GM12878 (cell line): ENCODE results near the gene TBC1D1. TPM values are rescaled to one million over a fixed set of nuclear protein-coding genes. Genes with fewer than 3 reads are reported as not detected.

Experiments used
- BACH1 ChIP-seq: fragments of 450-650 bp; IDR thresholded peaks from 2 replicates; pipeline ENCODE4 v1.6.1; 2017; ENCODE audit warnings: mild to moderate bottlenecking, borderline replicate concordance
- DPF2 ChIP-seq: fragments of 450-650 bp; IDR thresholded peaks from 2 replicates; pipeline ENCODE4 v1.6.1; 2017; ENCODE audit warnings: mild to moderate bottlenecking
- FOS ChIP-seq: IDR thresholded peaks from 3 replicates; pipeline ENCODE4 v1.6.1; 2011; ENCODE audit warnings: borderline replicate concordance; ENCODE audit not compliant: insufficient read length; ENCODE audit errors: extremely low read depth
- GABPA ChIP-seq: IDR thresholded peaks from 2 replicates; pipeline ENCODE4 v1.6.1; 2014; ENCODE audit warnings: antibody characterized with exemption, low read depth, mild to moderate bottlenecking, inconsistent platforms
- GATAD2B ChIP-seq: fragments of 450-650 bp; conservative IDR thresholded peaks from 2 replicates; pipeline ENCODE4 v1.6.1; 2017; ENCODE audit warnings: low read depth, mild to moderate bottlenecking, moderate library complexity
- LARP7 ChIP-seq: fragments of 450-650 bp; IDR thresholded peaks from 2 replicates; pipeline ENCODE4 v1.6.1; 2017; ENCODE audit warnings: mild to moderate bottlenecking
- MEF2A ChIP-seq: IDR thresholded peaks from 2 replicates; pipeline ENCODE4 v1.6.1; 2011; ENCODE audit warnings: low read depth, mild to moderate bottlenecking, low read length, moderate library complexity; ENCODE audit not compliant: insufficient read depth
- MTA2 ChIP-seq: fragments of 450-650 bp; IDR thresholded peaks from 2 replicates; pipeline ENCODE4 v1.6.1; 2016; ENCODE audit warnings: low read depth, mild to moderate bottlenecking, moderate library complexity
- NFYA ChIP-seq: IDR thresholded peaks from 2 replicates; pipeline ENCODE4 v1.6.1; 2011; ENCODE audit warnings: low read depth, mild to moderate bottlenecking, low read length, improper control_type of control experiment, borderline replicate concordance
- RAD51 ChIP-seq: fragments of 450-650 bp; IDR thresholded peaks from 2 replicates; pipeline ENCODE4 v1.6.1; 2016; ENCODE audit warnings: moderate library complexity, mild to moderate bottlenecking, inconsistent platforms
- STAT1 ChIP-seq: fragments of 450-650 bp; conservative IDR thresholded peaks from 2 replicates; pipeline ENCODE4 v1.6.1; 2014; ENCODE audit warnings: antibody characterized with exemption, mild to moderate bottlenecking
- TCF12 ChIP-seq: IDR thresholded peaks from 2 replicates; pipeline ENCODE4 v1.6.1; 2011; ENCODE audit warnings: low read depth, mild to moderate bottlenecking, low read length
- ZNF217 ChIP-seq: fragments of 450-650 bp; IDR thresholded peaks from 2 replicates; pipeline ENCODE4 v1.6.1; 2017; ENCODE audit warnings: antibody characterized with exemption, mild to moderate bottlenecking
- polyA plus RNA-seq, 11 experiments: library from polyadenylated mRNA; depleted of rRNA in 4 of 11; unstranded in 6 of 11; stranded (reverse) in 5 of 11; fragments of >200 nt; fragmentation: Nextera tagmentation in 4 of 11; fragmentation: Illumina TruSeq in 1 of 11; extraction: Ambion mirVana in 4 of 11; extraction: Trizol in 1 of 11; gene quantifications; 1 replicate in 1 of 11; 2 replicates in 10 of 11; pipeline versions ENCODE4 v1.2.1 to v1.2.3, GENCODE V29; 2011 to 2016; ENCODE audit warnings: inconsistent platforms in 2 of 11, missing spikeins in 2 of 11, low read depth in 1 of 11
- total RNA-seq, 4 experiments: library from RNA; depleted of rRNA in 3 of 4; stranded (reverse); fragments of >200 nt in 3 of 4; fragmentation: Illumina TruSeq in 1 of 4; extraction: Trizol in 1 of 4; gene quantifications; 2 replicates each; pipeline versions ENCODE4 v1.2.1 to v1.2.3, GENCODE V29; 2013 to 2021
- TF ChIP-seq, protein P1 (sequence below): IDR thresholded peaks from 2 replicates; pipeline ENCODE4 v1.6.1; 2012; ENCODE audit warnings: low read depth, low read length, improper control_type of control experiment
- TF ChIP-seq, protein P2 (sequence below): fragments of 450-650 bp; IDR thresholded peaks from 2 replicates; pipeline ENCODE4 v1.6.1; 2016; ENCODE audit warnings: mild to moderate bottlenecking
- TF ChIP-seq, protein P3 (sequence below): fragments of 450-650 bp; IDR thresholded peaks from 2 replicates; pipeline ENCODE4 v1.6.1; 2017; ENCODE audit warnings: borderline replicate concordance
- TF ChIP-seq, protein P4 (sequence below): fragments of 450-650 bp; formaldehyde crosslinking; IDR thresholded peaks from 2 replicates; pipeline ENCODE4 v1.4.0; 2022; ENCODE audit warnings: mild to moderate bottlenecking, moderate library complexity
- TF ChIP-seq, protein P5 (sequence below): IDR thresholded peaks from 2 replicates; pipeline ENCODE4 v1.6.1; 2011; ENCODE audit warnings: low read depth, mild to moderate bottlenecking, low read length, moderate library complexity, borderline replicate concordance; ENCODE audit errors: extremely low read depth

The TBC1D1 gene
- total and polyA plus RNA-seq, 10 of the 15 experiments (the other 5 are each of a cell fraction or from before 2014, with no cell fraction given) = 5.3 to 102 (median 57.8) TPM

DNA sequence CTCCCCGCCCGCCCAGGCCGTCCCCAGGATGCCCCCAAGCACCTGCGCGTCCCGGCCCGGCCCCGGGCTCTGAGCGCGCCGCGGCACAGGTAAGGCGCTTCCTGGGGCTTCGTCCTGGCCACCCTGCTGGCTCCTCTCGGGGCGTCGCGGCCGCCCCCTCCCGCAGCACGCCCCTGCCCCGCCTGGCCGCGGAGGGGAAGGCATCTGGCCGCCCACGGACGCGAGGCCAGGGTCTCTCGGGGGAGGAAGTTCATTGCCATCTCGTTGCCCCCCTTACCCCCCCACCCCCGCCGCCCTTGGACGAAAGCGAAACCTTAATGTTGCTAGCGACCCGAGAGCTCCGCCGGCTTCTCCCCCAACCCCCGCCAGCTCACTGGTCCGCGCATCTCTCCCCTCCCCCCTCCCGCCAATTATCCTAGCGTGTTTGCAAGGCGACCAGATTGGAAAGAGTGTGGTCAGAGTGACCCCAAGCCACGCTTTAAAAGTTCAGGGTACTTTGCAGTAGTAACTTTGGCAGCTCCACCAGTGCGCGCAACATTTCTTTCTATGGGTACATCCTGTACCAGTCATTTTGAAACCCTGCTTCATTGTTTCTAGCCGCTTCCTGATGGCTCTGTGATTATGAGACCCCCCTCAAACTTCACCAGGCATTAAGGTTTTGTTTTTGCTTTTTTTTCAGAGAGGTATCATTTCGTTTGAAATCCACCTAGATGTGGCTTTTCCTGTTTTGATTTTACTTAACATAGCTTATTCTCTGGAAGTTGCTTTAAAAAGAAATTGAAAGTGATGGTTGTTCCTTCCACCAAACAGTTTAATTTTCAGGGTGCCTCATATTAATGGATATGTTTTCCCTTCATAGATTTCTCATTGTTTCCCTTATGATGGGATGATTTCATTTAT is 626 bp downstream of the TBC1D1 start (continued):
- TF ChIP-seq STAT1 (no peak), TCF12 (no peak), MTA2 (peak; percentile 66), GATAD2B (peak; percentile 77; the same call in 1 of the 2 replicates), ZNF217 (0 out of 2 replicates have a peak, but pooled peaks have one; percentile 20), DPF2 (peak; percentile 70; the same call in 1 of the 2 replicates), GABPA (peak; percentile 44; the same call in 1 of the 2 replicates), FOS (no peak), LARP7 (peak; percentile 76; the same call in 1 of the 2 replicates), NFYA (no peak), BACH1 (peak; percentile 52), RAD51 (no peak), MEF2A (peak; percentile 64; the same call in 1 of the 2 replicates)
- TF ChIP-seq, protein P1, sequence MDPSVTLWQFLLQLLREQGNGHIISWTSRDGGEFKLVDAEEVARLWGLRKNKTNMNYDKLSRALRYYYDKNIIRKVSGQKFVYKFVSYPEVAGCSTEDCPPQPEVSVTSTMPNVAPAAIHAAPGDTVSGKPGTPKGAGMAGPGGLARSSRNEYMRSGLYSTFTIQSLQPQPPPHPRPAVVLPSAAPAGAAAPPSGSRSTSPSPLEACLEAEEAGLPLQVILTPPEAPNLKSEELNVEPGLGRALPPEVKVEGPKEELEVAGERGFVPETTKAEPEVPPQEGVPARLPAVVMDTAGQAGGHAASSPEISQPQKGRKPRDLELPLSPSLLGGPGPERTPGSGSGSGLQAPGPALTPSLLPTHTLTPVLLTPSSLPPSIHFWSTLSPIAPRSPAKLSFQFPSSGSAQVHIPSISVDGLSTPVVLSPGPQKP = no peak
- TF ChIP-seq, protein P2, sequence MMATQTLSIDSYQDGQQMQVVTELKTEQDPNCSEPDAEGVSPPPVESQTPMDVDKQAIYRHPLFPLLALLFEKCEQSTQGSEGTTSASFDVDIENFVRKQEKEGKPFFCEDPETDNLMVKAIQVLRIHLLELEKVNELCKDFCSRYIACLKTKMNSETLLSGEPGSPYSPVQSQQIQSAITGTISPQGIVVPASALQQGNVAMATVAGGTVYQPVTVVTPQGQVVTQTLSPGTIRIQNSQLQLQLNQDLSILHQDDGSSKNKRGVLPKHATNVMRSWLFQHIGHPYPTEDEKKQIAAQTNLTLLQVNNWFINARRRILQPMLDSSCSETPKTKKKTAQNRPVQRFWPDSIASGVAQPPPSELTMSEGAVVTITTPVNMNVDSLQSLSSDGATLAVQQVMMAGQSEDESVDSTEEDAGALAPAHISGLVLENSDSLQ = 0 out of 2 replicates have a peak, but pooled peaks have one; percentile 19
- TF ChIP-seq, protein P3, sequence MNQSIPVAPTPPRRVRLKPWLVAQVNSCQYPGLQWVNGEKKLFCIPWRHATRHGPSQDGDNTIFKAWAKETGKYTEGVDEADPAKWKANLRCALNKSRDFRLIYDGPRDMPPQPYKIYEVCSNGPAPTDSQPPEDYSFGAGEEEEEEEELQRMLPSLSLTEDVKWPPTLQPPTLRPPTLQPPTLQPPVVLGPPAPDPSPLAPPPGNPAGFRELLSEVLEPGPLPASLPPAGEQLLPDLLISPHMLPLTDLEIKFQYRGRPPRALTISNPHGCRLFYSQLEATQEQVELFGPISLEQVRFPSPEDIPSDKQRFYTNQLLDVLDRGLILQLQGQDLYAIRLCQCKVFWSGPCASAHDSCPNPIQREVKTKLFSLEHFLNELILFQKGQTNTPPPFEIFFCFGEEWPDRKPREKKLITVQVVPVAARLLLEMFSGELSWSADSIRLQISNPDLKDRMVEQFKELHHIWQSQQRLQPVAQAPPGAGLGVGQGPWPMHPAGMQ = no peak
- TF ChIP-seq, protein P4, sequence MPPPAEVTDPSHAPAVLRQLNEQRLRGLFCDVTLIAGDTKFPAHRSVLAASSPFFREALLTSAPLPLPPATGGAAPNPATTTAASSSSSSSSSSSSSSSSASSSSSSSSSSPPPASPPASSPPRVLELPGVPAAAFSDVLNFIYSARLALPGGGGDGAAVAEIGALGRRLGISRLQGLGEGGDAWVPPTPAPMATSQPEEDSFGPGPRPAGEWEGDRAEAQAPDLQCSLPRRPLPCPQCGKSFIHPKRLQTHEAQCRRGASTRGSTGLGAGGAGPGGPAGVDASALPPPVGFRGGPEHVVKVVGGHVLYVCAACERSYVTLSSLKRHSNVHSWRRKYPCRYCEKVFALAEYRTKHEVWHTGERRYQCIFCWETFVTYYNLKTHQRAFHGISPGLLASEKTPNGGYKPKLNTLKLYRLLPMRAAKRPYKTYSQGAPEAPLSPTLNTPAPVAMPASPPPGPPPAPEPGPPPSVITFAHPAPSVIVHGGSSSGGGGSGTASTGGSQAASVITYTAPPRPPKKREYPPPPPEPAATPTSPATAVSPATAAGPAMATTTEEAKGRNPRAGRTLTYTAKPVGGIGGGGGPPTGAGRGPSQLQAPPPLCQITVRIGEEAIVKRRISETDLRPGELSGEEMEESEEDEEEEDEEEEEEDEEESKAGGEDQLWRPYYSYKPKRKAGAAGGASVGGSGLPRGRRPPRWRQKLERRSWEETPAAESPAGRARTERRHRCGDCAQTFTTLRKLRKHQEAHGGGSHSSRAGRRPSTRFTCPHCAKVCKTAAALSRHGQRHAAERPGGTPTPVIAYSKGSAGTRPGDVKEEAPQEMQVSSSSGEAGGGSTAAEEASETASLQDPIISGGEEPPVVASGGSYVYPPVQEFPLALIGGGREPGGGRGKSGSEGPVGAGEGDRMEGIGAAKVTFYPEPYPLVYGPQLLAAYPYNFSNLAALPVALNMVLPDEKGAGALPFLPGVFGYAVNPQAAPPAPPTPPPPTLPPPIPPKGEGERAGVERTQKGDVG (CRISPR knock-in tag) = no peak
- TF ChIP-seq, protein P5, sequence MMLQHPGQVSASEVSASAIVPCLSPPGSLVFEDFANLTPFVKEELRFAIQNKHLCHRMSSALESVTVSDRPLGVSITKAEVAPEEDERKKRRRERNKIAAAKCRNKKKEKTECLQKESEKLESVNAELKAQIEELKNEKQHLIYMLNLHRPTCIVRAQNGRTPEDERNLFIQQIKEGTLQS = no peak
